OCI-LY1 (cell line): ENCODE measurements around the gene MTPN.

Experiments
- H2AFZ ChIP-seq: fragments of 200-600 bp; sonication (generic), shearing (Covaris generic); 2 replicates; pipeline ENCODE4 v1.6.0; 2014; ENCODE audit warnings: antibody characterized with exemption, mild to moderate bottlenecking, low read length
- H3F3A ChIP-seq: fragments of 200-600 bp; sonication (generic), shearing (Covaris generic); 2 replicates; pipeline ENCODE4 v1.6.0; 2014; ENCODE audit warnings: mild to moderate bottlenecking, antibody characterized with exemption, low read length, moderate library complexity; ENCODE audit not compliant: insufficient read depth
- H3K27ac ChIP-seq: fragments of 200-600 bp; sonication (generic); 2 replicates; pipeline ENCODE4 v1.5.1; 2014; ENCODE audit warnings: low read length, mixed run types, mild to moderate bottlenecking, low read depth; ENCODE audit not compliant: poor library complexity, severe bottlenecking
- H3K27me3 ChIP-seq: fragments of 200-600 bp; sonication (generic); 2 replicates; pipeline ENCODE4 v1.6.0; 2014; ENCODE audit warnings: antibody characterized with exemption, mild to moderate bottlenecking, low read length, moderate library complexity; ENCODE audit not compliant: insufficient read depth
- H3K36me3 ChIP-seq: fragments of 200-600 bp; sonication (generic); 2 replicates; pipeline ENCODE4 v1.6.1; 2014; ENCODE audit warnings: mild to moderate bottlenecking, antibody characterized with exemption, low read length, moderate library complexity, mixed read lengths; ENCODE audit not compliant: insufficient read depth
- H3K4me1 ChIP-seq: fragments of 200-600 bp; sonication (generic); 2 replicates; pipeline ENCODE4 v1.5.1; 2014; ENCODE audit warnings: mild to moderate bottlenecking, low read length, moderate library complexity; ENCODE audit not compliant: insufficient read depth, severe bottlenecking
- H3K4me2 ChIP-seq: fragments of 200-600 bp; sonication (generic), shearing (Covaris generic); 2 replicates; pipeline ENCODE4 v1.6.1; 2014; ENCODE audit warnings: low read length
- H3K4me3 ChIP-seq: fragments of 200-600 bp; sonication (generic); 2 replicates; pipeline ENCODE4 v1.5.1; 2014; ENCODE audit warnings: low read length, low read depth, mild to moderate bottlenecking, mixed read lengths; ENCODE audit not compliant: poor library complexity, severe bottlenecking
- H3K79me2 ChIP-seq: fragments of 200-600 bp; shearing (Covaris generic); 2 replicates; pipeline ENCODE4 v1.6.1; 2016; ENCODE audit warnings: mixed run types, low read length, mixed read lengths; ENCODE audit not compliant: insufficient read depth
- H3K9ac ChIP-seq: fragments of 200-600 bp; sonication (generic), shearing (Covaris generic); 2 replicates; pipeline ENCODE4 v1.6.1; 2014; ENCODE audit warnings: mild to moderate bottlenecking, low read length, mixed read lengths
- H3K9me2 ChIP-seq: fragments of 200-600 bp; sonication (generic), shearing (Covaris generic); 2 replicates; pipeline ENCODE4 v1.6.1; 2014; ENCODE audit warnings: low read depth, mild to moderate bottlenecking, low read length, mixed read lengths
- H3K9me3 ChIP-seq: fragments of 200-600 bp; shearing (Covaris generic); 2 replicates; pipeline ENCODE4 v1.6.1; 2014; ENCODE audit warnings: low read length, mixed read lengths
- H4K20me1 ChIP-seq: fragments of 200-600 bp; sonication (generic), shearing (Covaris generic); 2 replicates; pipeline ENCODE4 v1.6.0; 2016; ENCODE audit warnings: mild to moderate bottlenecking, low read length; ENCODE audit not compliant: insufficient read depth
- CTCF ChIP-seq: fragments of 200-600 bp; sonication (generic), shearing (Covaris generic); IDR thresholded peaks from 2 replicates; pipeline ENCODE4 v1.5.1; 2017; ENCODE audit warnings: mild to moderate bottlenecking, antibody characterized with exemption, low read length, moderate library complexity, mixed read lengths
- EZH2 ChIP-seq: fragments of 200-600 bp; sonication (generic), shearing (Covaris generic); IDR thresholded peaks from 2 replicates; pipeline ENCODE4 v1.8.0; 2017; ENCODE audit warnings: borderline replicate concordance, mixed run types, mild to moderate bottlenecking, antibody characterized with exemption, low read length, moderate library complexity, mixed read lengths

MTPN gene

GRCh38 chr7:135920478-135920877, 56.7 kb downstream of the MTPN start:
- H3K27ac ChIP-seq = no peak overlapping the region
- H3K27me3 ChIP-seq = no peaks in the 10 kb centered on the region
- H3K4me1 ChIP-seq = no peaks in the 10 kb centered on the region
- no peaks in the 10 kb centered on the region for H3F3A ChIP-seq
- H3K4me3 ChIP-seq = no peak overlapping the region
- H4K20me1 ChIP-seq = no peaks in the 10 kb centered on the region
- H3K9me2 ChIP-seq = no peaks in the 10 kb centered on the region
- H3K4me2 ChIP-seq = no peak overlapping the region
- H3K9ac ChIP-seq = no peak overlapping the region
- H3K9me3 ChIP-seq = 0 out of 2 replicates have a peak, but pooled peaks cover 2% of the 10 kb centered on the region
- H3K36me3 ChIP-seq = peaks cover 4% of the 10 kb centered on the region; the same call in 1 of the 2 replicates
- no peaks in the 10 kb centered on the region for H3K79me2 ChIP-seq
- TF ChIP-seq CTCF (no peak), EZH2 (no peak)
- H2AFZ ChIP-seq = no peak overlapping the region

DNA sequence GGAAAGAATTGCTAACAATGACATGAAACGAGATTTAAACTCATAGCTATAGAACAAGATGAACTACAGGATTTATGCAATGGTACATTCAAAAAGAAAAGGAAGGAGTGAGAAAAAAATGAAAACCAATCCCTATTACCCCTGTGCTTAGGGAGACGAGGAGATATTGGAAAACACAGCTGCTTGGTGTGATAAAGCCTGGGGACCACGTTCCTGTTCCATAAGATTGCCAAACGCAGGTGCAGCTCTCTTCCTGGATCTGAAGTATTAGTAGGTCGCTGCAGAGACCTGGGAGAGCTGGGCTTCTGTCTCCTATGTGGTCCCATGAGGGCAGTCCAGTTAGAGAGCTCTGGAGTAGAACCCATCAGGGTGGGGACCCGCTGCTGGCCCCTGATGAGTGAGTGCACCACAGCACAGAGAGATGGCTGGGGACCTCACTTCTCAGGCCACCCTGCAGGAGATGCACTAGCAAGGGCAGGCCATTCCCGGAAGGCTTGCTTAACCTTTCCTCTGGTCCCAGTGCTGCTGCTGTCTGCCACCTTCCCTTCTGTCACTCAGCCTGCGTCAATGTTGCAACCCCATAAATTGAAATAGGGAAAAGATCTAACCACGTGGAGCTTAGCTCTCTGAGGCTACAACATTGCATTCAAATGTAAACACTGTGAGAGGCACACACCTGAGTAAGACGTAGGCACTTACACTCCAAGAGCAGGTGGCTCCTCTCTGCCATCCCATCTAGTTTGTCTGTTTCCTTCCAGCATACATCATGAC, 57.9 kb downstream of the MTPN start:
- Histone ChIP-seq H3K79me2 (no peaks in the 10 kb centered on the region), H3K36me3 (peaks cover 4% of the 10 kb centered on the region; the same call in 1 of the 2 replicates), H3K9me3 (0 out of 2 replicates have a peak, but pooled peaks cover 2% of the 10 kb centered on the region), H3K4me3 (no peak overlapping the region), H3F3A (no peaks in the 10 kb centered on the region), H3K4me1 (no peaks in the 10 kb centered on the region), H3K27me3 (no peaks in the 10 kb centered on the region), H3K27ac (no peak overlapping the region), H4K20me1 (no peaks in the 10 kb centered on the region), H3K9me2 (no peaks in the 10 kb centered on the region), H2AFZ (no peak overlapping the region), H3K4me2 (no peak overlapping the region), H3K9ac (no peak overlapping the region)
- TF ChIP-seq EZH2 (no peak), CTCF (no peak)

DNA sequence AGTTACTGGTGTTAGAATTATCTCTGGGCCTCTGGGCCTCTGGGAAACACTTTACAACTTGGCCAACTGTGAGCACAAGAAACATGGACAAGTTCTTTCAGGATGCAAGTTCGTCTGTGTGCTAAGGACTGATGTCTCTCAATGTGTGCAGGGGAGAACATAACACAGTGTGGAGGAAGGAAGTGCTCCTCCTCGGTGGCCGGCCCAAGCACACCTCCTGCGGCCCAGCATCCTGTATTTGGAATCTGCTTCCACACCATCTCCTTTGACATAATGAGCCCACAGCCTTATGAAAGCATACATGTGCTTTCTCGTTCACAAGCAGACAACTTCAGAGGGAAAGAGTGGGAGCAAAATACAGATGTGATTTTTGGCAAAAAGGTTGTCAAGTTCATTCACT, 59.0 kb downstream of the MTPN start:
- H3K4me2 ChIP-seq = no peak overlapping the region
- no peak overlapping the region for H3K27ac ChIP-seq
- no peaks in the 10 kb centered on the region for H3K4me1 ChIP-seq
- no peaks in the 10 kb centered on the region for H4K20me1 ChIP-seq
- no peaks in the 10 kb centered on the region for H3K27me3 ChIP-seq
- no peaks in the 10 kb centered on the region for H3K79me2 ChIP-seq
- H2AFZ ChIP-seq = no peak overlapping the region
- no peak for TF ChIP-seq EZH2
- TF ChIP-seq CTCF = no peak
- no peaks in the 10 kb centered on the region for H3K9me2 ChIP-seq
- H3K9me3 ChIP-seq = 0 out of 2 replicates have a peak, but pooled peaks cover 2% of the 10 kb centered on the region
- no peak overlapping the region for H3K9ac ChIP-seq
- H3K36me3 ChIP-seq = peaks cover 4% of the 10 kb centered on the region; the same call in 1 of the 2 replicates
- H3F3A ChIP-seq = no peaks in the 10 kb centered on the region
- H3K4me3 ChIP-seq = no peak overlapping the region
